ENCODE measurements around the gene S100A7A.

DNA sequence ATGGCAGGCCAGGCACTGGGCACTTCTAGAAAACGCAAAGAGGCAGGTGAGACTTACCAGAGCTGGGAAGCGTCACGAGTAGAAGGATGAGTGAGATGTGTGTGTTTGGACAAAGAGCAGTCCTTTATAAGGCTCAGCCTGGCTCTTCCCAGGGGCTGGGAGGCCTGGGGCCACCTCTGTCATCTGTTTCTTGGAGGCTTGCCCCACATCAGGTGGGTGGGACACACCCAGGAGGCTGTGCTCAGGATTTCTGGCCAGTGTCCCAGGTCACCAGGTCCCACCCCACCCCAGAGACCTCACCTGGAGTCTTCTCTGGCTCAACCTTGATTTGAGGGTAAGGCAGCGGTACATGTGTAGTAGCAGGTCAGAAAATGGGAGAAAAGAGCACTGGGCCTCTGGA lies 44.2 kb downstream of the S100A7A start, which contains the start of gene S100A7:
- no peak for TF ChIP-seq SIN3A (IDR thresholded peaks at IDR 0.05; ENCODE audit: borderline replicate concordance, insufficient read depth, low read depth, low read length)
- TF ChIP-seq, protein P1, sequence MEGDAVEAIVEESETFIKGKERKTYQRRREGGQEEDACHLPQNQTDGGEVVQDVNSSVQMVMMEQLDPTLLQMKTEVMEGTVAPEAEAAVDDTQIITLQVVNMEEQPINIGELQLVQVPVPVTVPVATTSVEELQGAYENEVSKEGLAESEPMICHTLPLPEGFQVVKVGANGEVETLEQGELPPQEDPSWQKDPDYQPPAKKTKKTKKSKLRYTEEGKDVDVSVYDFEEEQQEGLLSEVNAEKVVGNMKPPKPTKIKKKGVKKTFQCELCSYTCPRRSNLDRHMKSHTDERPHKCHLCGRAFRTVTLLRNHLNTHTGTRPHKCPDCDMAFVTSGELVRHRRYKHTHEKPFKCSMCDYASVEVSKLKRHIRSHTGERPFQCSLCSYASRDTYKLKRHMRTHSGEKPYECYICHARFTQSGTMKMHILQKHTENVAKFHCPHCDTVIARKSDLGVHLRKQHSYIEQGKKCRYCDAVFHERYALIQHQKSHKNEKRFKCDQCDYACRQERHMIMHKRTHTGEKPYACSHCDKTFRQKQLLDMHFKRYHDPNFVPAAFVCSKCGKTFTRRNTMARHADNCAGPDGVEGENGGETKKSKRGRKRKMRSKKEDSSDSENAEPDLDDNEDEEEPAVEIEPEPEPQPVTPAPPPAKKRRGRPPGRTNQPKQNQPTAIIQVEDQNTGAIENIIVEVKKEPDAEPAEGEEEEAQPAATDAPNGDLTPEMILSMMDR (IDR thresholded peaks at IDR 0.05) = no peak
- TF ChIP-seq POLR2AphosphoS5 (IDR thresholded peaks at IDR 0.05; ENCODE audit: low read depth, low read length) = no peak

Measured in Panc1 (cell line).